Measurements from ENCODE around the gene RARS2.

- TF ChIP-seq CTCF (IDR thresholded peaks at IDR 0.05) = no peak
- TF ChIP-seq POLR2A (IDR thresholded peaks at IDR 0.05) = no peak
Measured at GRCh38 chr6:87637106-87637505, 47.3 kb upstream of the RARS2 start.
